Measurements from ENCODE around the gene LSG1. TPM values are rescaled to one million over a fixed set of nuclear protein-coding genes. Genes with fewer than 3 reads are reported as not detected.

The LSG1 gene
- total RNA-seq, 1 donor from 2014 or later: 9.4 TPM

- Histone ChIP-seq H3K27ac (peak overlapping the region; percentile 4 to 31), H3K4me3 (no peak overlapping the region)
Observed at GRCh38 chr3:194682694-194683310, 10.8 kb upstream of the LSG1 start.

GRCh38 chr3:194682189-194682693 is 10.2 kb upstream of the LSG1 start:
- intact Hi-C loops (cut with DNase I): loop anchor here (1.0 kb wide), 1 partner anchor 424 kb away; no protein-coding TSS in a partner anchor
- TF ChIP-seq CTCF (IDR thresholded peaks at IDR 0.05): no peak
- Histone ChIP-seq H3K27ac (no peak overlapping the region), H3K36me3 (no peaks in the 10 kb centered on the region), H3K9me3 (no peaks in the 10 kb centered on the region), H3K4me1 (peaks cover 5 to 7% of the 10 kb centered on the region in 2 donors), H3K4me3 (no peak overlapping the region), H3K27me3 (no peaks in the 10 kb centered on the region)
- DNase-seq (ENCODE audit: low spot score in 2 of 2): no peak

More at GRCh38 chr3:194682694-194683310, 10.8 kb upstream of the LSG1 start:
- intact Hi-C loops (cut with DNase I): loop anchor here (1.0 kb wide), 1 partner anchor 423 kb away; no protein-coding TSS in a partner anchor
- Histone ChIP-seq H3K9me3 (no peaks in the 10 kb centered on the region), H3K27me3 (no peaks in the 10 kb centered on the region), H3K36me3 (no peaks in the 10 kb centered on the region), H3K4me1 (peaks cover 9 to 12% of the 10 kb centered on the region in 2 donors)
- peak; percentile 78 to 89 (median 87) for TF ChIP-seq CTCF (IDR thresholded peaks at IDR 0.05)
- peak; percentile 37 to 85 for DNase-seq (ENCODE audit: low spot score in 2 of 2)

GRCh38 chr3:194680888-194681615 is 9.1 kb upstream of the LSG1 start:
- no peak for DNase-seq (ENCODE audit: low spot score in 2 of 2)
- Histone ChIP-seq H3K36me3 (no peaks in the 10 kb centered on the region), H3K27me3 (no peaks in the 10 kb centered on the region), H3K27ac (no peak overlapping the region), H3K9me3 (no peaks in the 10 kb centered on the region), H3K4me1 (peaks cover 0 to 2% of the 10 kb centered on the region in 2 donors), H3K4me3 (no peak overlapping the region)
- intact Hi-C loops (cut with DNase I): no loop called here
- no peak for TF ChIP-seq CTCF (IDR thresholded peaks at IDR 0.05)

GRCh38 chr3:194676471-194676870 is 4.5 kb upstream of the LSG1 start:
- H3K27ac ChIP-seq: no peak overlapping the region
- intact Hi-C loops (cut with DNase I): no loop called here
- no peaks in the 10 kb centered on the region for H3K36me3 ChIP-seq
- no peaks in the 10 kb centered on the region for H3K4me1 ChIP-seq
- no peak overlapping the region for H3K4me3 ChIP-seq
- H3K27me3 ChIP-seq: no peaks in the 10 kb centered on the region
- DNase-seq (ENCODE audit: low spot score in 2 of 2): no peak
- TF ChIP-seq CTCF (IDR thresholded peaks at IDR 0.05): no peak
- H3K9me3 ChIP-seq: no peaks in the 10 kb centered on the region

- no peaks in the 10 kb centered on the region for H3K36me3 ChIP-seq
- peaks cover 0 to 7% of the 10 kb centered on the region in 2 donors for H3K4me1 ChIP-seq
- DNase-seq (ENCODE audit: low spot score in 2 of 2): no peak
- no peaks in the 10 kb centered on the region for H3K9me3 ChIP-seq
- no peak overlapping the region for H3K4me3 ChIP-seq
- H3K27me3 ChIP-seq: no peaks in the 10 kb centered on the region
- H3K27ac ChIP-seq: no peak overlapping the region
- TF ChIP-seq CTCF (IDR thresholded peaks at IDR 0.05): no peak
- intact Hi-C loops (cut with DNase I): no loop called here
Observed at GRCh38 chr3:194675680-194676079, 3.7 kb upstream of the LSG1 start.

Data from ascending aorta (tissue), 2 donors.